Endothelial cell (in vitro differentiated cells): ENCODE measurements around the gene ANKRD23. TPM values are rescaled to one million over a fixed set of nuclear protein-coding genes. Genes with fewer than 3 reads are reported as not detected.

Experiments used
- DNase-seq: peaks from one replicate; pipeline ENCODE4 v3.0.0; 2021; ENCODE audit warnings: low spot score
- H3K27ac Mint-ChIP-seq: one replicate; pipeline ENCODE4 v1.8.0; 2021; ENCODE audit warnings: mixed read lengths, inconsistent platforms; ENCODE audit not compliant: unreplicated experiment
- H3K27me3 Mint-ChIP-seq: one replicate; pipeline ENCODE4 v1.8.0; 2021; ENCODE audit warnings: mild to moderate bottlenecking, moderate library complexity, mixed read lengths, inconsistent platforms; ENCODE audit not compliant: unreplicated experiment
- H3K36me3 Mint-ChIP-seq: one replicate; pipeline ENCODE4 v1.8.0; 2021; ENCODE audit warnings: mild to moderate bottlenecking, low read depth, mixed read lengths, inconsistent platforms; ENCODE audit not compliant: unreplicated experiment
- H3K4me1 Mint-ChIP-seq: one replicate; pipeline ENCODE4 v1.8.0; 2021; ENCODE audit warnings: mild to moderate bottlenecking, mixed read lengths, inconsistent platforms; ENCODE audit not compliant: unreplicated experiment
- H3K4me3 Mint-ChIP-seq: one replicate; pipeline ENCODE4 v1.8.0; 2021; ENCODE audit warnings: mild to moderate bottlenecking, mixed read lengths, inconsistent platforms; ENCODE audit not compliant: unreplicated experiment
- H3K9me3 Mint-ChIP-seq: one replicate; pipeline ENCODE4 v1.8.0; 2021; ENCODE audit warnings: mixed read lengths, inconsistent platforms; ENCODE audit not compliant: unreplicated experiment
- total RNA-seq: library from RNA; stranded (reverse); fragmentation: NEBNext Ultra II Directional; extraction: Animal tissue kit (Norgen Biotek cat#: 25700); gene quantifications from one replicate; pipeline ENCODE4 v1.2.1, GENCODE V29; 2021; ENCODE audit not compliant: unreplicated experiment
- TF ChIP-seq, protein P1 (sequence below): fragments of 200-600 bp; sonication (generic); IDR thresholded peaks from one replicate; pipeline ENCODE4 v1.5.0; 2021; ENCODE audit warnings: antibody characterized with exemption; ENCODE audit not compliant: unreplicated experiment

Gene ANKRD23
- total RNA-seq, 1 donor from 2014 or later, result 4.7 TPM

DNA sequence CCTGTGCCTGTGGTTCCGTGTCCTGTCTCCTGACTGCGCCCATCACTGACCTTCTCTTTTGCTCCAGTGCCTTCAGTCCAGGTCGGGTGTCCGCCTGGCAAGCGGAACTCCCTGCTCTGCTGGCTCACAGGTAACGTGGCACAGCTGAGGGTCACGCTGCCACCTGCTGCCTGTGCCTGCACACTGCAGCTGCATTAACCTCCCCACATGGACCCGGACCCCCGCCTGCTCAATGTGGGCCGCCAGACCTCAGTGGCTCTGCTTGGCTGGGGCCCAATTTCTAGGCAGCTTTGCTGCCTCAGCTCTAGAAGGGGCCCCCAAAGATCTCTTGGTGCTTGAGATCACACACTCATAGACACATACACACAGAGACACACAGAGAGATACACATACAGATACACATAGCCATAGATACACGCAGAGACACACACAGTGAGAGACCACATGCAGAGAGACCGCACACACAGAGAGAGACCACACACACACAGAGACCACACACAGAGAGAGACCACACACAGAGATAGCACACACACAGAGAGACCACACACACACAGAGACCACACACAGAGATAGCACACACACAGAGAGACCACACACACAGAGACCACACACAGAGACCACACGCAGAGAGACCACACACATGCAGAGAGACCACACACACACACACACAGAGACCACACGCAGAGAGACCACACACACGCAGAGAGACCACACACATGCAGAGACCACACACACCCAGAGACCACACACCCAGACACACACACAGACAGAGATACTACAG, 42.6 kb downstream of the ANKRD23 start:
- H3K27ac Mint-ChIP-seq, result no peak overlapping the region
- DNase-seq, result peak; percentile 70
- H3K36me3 Mint-ChIP-seq, result peaks cover 5% of the 10 kb centered on the region
- H3K4me3 Mint-ChIP-seq, result no peak overlapping the region
- peaks cover 5% of the 10 kb centered on the region for H3K27me3 Mint-ChIP-seq
- TF ChIP-seq, protein P1, sequence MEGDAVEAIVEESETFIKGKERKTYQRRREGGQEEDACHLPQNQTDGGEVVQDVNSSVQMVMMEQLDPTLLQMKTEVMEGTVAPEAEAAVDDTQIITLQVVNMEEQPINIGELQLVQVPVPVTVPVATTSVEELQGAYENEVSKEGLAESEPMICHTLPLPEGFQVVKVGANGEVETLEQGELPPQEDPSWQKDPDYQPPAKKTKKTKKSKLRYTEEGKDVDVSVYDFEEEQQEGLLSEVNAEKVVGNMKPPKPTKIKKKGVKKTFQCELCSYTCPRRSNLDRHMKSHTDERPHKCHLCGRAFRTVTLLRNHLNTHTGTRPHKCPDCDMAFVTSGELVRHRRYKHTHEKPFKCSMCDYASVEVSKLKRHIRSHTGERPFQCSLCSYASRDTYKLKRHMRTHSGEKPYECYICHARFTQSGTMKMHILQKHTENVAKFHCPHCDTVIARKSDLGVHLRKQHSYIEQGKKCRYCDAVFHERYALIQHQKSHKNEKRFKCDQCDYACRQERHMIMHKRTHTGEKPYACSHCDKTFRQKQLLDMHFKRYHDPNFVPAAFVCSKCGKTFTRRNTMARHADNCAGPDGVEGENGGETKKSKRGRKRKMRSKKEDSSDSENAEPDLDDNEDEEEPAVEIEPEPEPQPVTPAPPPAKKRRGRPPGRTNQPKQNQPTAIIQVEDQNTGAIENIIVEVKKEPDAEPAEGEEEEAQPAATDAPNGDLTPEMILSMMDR, result peak; percentile 64
- no peaks in the 10 kb centered on the region for H3K9me3 Mint-ChIP-seq
- H3K4me1 Mint-ChIP-seq, result peaks cover 4% of the 10 kb centered on the region

DNA sequence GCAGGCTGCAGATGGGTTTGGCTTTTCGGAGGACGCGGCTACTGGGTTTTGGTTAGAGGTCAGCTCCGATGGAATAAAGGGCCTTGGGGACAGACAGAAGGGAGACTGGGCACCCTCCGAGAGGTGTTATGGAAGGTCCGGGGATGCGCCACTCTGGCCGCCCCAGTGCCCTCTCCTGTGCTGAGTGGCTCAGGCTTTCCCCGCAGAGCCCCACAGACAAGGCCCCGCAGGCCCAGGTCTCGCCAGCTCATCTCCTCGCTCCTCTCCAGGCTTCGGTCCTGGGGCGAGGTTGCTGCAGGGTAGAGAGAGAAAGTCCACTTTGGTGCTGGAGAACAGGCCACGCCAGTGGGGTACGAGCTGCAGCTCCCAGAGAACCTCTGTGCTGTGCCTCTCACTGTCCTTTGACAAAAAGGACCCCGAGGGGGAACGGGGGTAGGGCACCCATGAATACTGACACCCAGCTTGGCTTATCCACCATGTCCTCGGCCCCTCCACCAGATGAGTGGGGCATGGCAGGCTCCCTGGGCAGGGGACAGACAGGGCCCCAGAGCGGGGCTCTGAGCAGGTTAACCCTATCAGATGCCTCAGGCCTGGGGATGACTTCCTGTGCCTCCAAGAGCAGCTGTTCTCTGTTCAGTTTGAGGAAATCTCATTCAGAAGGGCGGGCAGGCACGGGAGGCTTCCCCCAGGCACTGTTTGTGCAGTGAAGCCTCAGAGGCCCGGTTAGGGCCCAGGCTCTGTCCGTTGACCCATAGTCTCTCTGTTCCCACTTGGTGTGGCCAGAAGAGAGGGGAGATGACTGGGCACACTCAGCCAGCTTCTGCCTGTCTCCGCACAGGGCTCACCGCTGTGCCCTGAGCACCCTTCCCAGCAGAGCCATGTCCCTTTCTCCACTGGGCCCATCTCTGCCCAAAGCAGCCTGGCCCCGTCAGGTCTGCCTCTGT, 43.5 kb downstream of the ANKRD23 start:
- TF ChIP-seq, protein P1, result no peak
- Mint-ChIP-seq H3K27me3 (peaks cover 5% of the 10 kb centered on the region), H3K4me1 (peaks cover 3% of the 10 kb centered on the region), H3K4me3 (no peak overlapping the region), H3K36me3 (peaks cover 5% of the 10 kb centered on the region), H3K9me3 (no peaks in the 10 kb centered on the region), H3K27ac (no peak overlapping the region)
- DNase-seq, result no peak

DNA sequence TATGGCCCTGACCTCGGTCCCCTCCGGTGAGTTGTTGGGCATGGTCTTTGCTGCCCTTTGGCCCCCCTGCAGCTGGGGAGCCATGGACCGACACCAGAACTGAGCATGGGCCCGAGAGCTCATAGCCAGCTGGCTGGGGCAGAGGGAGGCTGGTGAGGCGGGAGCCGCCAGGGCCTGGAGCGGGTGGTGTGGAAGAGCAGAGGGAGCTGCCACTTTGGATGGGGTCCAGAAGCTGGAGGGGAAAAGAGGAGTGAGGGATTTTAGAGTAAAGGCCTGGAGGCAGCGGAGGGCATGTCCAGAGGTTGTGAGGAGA, 44.2 kb downstream of the ANKRD23 start:
- no peak overlapping the region for H3K4me3 Mint-ChIP-seq
- H3K9me3 Mint-ChIP-seq, result no peaks in the 10 kb centered on the region
- DNase-seq, result no peak
- H3K36me3 Mint-ChIP-seq, result peaks cover 5% of the 10 kb centered on the region
- H3K4me1 Mint-ChIP-seq, result peaks cover 3% of the 10 kb centered on the region
- H3K27me3 Mint-ChIP-seq, result peaks cover 6% of the 10 kb centered on the region
- no peak overlapping the region for H3K27ac Mint-ChIP-seq
- TF ChIP-seq, protein P1, result no peak

DNA sequence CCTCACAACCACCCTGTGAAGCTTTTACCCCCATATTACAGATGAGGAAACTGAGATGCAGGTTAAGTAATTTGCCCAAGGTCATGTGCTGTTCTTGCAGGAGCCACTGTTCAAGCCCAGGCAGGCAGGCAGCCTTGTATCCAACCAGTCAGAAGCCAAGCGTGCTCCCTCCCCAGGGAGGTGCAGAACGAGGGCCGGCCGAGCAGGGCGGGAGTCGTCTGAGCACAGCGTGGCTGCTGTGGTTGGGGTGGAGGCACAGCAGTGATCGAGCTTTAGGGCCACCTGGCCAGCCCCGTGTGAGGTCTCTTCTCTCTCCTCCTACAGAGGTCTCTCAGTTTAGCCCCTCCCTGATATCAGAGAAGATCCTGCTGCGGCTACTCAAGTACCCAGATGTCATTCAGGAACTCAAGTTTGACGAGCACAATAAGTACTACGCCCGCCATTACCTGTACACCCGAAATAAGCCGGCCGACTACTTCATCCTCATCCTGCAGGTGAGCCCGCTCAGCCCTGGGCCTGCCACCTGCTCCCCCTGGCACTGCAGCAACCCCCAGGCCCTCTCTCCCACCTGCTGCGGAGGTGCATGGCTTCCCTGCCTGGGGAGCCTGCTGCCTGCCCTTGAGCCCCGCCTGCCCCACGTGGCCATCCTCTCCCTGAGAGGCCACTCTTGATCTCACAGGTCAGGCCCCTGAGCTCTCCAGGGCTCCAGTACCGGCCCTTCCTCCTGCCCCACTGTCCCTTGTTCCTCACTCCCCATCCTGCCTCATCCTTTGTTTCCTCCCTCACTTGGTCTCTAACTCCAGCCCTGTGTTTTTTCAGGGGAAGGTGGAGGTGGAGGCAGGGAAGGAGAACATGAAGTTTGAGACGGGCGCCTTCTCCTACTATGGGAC, 44.8 kb downstream of the ANKRD23 start:
- Mint-ChIP-seq H3K27ac (no peak overlapping the region), H3K4me1 (peaks cover 3% of the 10 kb centered on the region), H3K36me3 (peaks cover 5% of the 10 kb centered on the region), H3K27me3 (peaks cover 6% of the 10 kb centered on the region), H3K9me3 (no peaks in the 10 kb centered on the region), H3K4me3 (no peak overlapping the region)
- TF ChIP-seq, protein P1, result no peak
- DNase-seq, result no peak
